Kidney epithelial cell (primary cell): Measurements from ENCODE around the gene RIC3. TPM values are rescaled to one million over a fixed set of nuclear protein-coding genes. Genes with fewer than 3 reads are reported as not detected.
"Not testable (repeated sequence)": the region's sequence is repeated elsewhere in the genome, so short reads cannot be mapped to it uniquely, and the experiment has no call there.

Experiments used
- DNase-seq: peaks from one replicate; pipeline ENCODE4 v3.0.0-alpha.2; 2010; ENCODE audit warnings: low read depth
- H3K27me3 ChIP-seq: 2 replicates; pipeline ENCODE4 v1.6.0; 2011; ENCODE audit warnings: low read length; ENCODE audit not compliant: control insufficient read depth, insufficient read depth
- H3K36me3 ChIP-seq: 2 replicates; pipeline ENCODE4 v1.5.1; 2011; ENCODE audit warnings: low read length; ENCODE audit not compliant: control insufficient read depth, insufficient read depth
- H3K4me3 ChIP-seq: 2 replicates; pipeline ENCODE4 v1.5.1; 2011; ENCODE audit warnings: low read depth, mild to moderate bottlenecking, control low read depth, low read length
- CTCF ChIP-seq: IDR thresholded peaks from 2 replicates; pipeline ENCODE4 v1.5.1; 2011; ENCODE audit warnings: mild to moderate bottlenecking, moderate library complexity, low read length, control low read depth, inconsistent platforms; ENCODE audit not compliant: insufficient read depth, poor library complexity, severe bottlenecking
- total RNA-seq: library from RNA; depleted of rRNA; stranded (reverse); fragments of >200 nt; gene quantifications from 2 replicates; pipeline ENCODE4 v1.2.3, GENCODE V29; 2015

RIC3 gene
- total RNA-seq, 1 donor from 2014 or later: 19.5 TPM

- no peak overlapping the region for H3K4me3 ChIP-seq
- TF ChIP-seq CTCF: no peak
- peaks cover 4% of the 10 kb centered on the region for H3K27me3 ChIP-seq
- DNase-seq: no peak
- no peaks in the 10 kb centered on the region for H3K36me3 ChIP-seq
Measured at GRCh38 chr11:8178297-8178696, 9.5 kb upstream of the RIC3 start.

GRCh38 chr11:8177136-8177535, 8.3 kb upstream of the RIC3 start:
- Histone ChIP-seq H3K4me3 (no peak overlapping the region), H3K36me3 (no peaks in the 10 kb centered on the region), H3K27me3 (peaks cover 4% of the 10 kb centered on the region)
- no peak for DNase-seq
- no peak for TF ChIP-seq CTCF

- Histone ChIP-seq H3K36me3 (no peaks in the 10 kb centered on the region), H3K4me3 (no peak overlapping the region), H3K27me3 (peaks cover 15% of the 10 kb centered on the region)
- TF ChIP-seq CTCF: no peak
- no peak for DNase-seq
Measured at GRCh38 chr11:8167796-8168195, 1.0 kb downstream of the RIC3 start.

GRCh38 chr11:8164746-8165145, 4.1 kb downstream of the RIC3 start:
- Histone ChIP-seq H3K27me3 (peaks cover 13% of the 10 kb centered on the region), H3K36me3 (no peaks in the 10 kb centered on the region), H3K4me3 (no peak overlapping the region)
- no peak for DNase-seq
- no peak for TF ChIP-seq CTCF

- not testable (repeated sequence) for H3K4me3 ChIP-seq, DNase-seq, H3K27me3 ChIP-seq, H3K36me3 ChIP-seq
Measured at GRCh38 chr11:8161627-8162304, 7.1 kb downstream of the RIC3 start.

GRCh38 chr11:8156877-8157276, 11.9 kb downstream of the RIC3 start:
- DNase-seq: no peak
- Histone ChIP-seq H3K36me3 (no peaks in the 10 kb centered on the region), H3K4me3 (no peak overlapping the region), H3K27me3 (no peaks in the 10 kb centered on the region)
- no peak for TF ChIP-seq CTCF
